PFSK-1 (cell line): ENCODE results near the gene TCF23.

Source experiments
- FOXP2 ChIP-seq: optimal IDR thresholded peaks from 2 replicates; pipeline ENCODE3; 2011; ENCODE audit warnings: borderline replicate concordance, control low read depth, inconsistent platforms; ENCODE audit not compliant: insufficient read depth; ENCODE audit errors: extremely low read length, extremely low read depth
- POLR2AphosphoS5 ChIP-seq: IDR thresholded peaks from 2 replicates; pipeline ENCODE4 v1.6.1; 2012; ENCODE audit warnings: low read depth, mild to moderate bottlenecking, control low read depth, low read length, moderate library complexity
- SIN3A ChIP-seq: IDR thresholded peaks from 2 replicates; pipeline ENCODE4 v1.6.1; 2012; ENCODE audit warnings: mild to moderate bottlenecking, low read length, moderate library complexity, borderline replicate concordance; ENCODE audit not compliant: insufficient read depth
- TAF1 ChIP-seq: IDR thresholded peaks from 2 replicates; pipeline ENCODE4 v1.6.1; 2012; ENCODE audit warnings: low read length, control low read depth, borderline replicate concordance; ENCODE audit not compliant: insufficient read depth
- TF ChIP-seq, protein P1 (sequence below), 2 experiments: IDR thresholded peaks; 2 replicates each; pipeline versions ENCODE4 v1.6.1 to v1.8.0; 2011 to 2012; ENCODE audit warnings: low read depth in 2 of 2, low read length in 2 of 2, control low read depth in 1 of 2, inconsistent platforms in 1 of 2, mild to moderate bottlenecking in 1 of 2, moderate library complexity in 1 of 2; ENCODE audit not compliant: insufficient read depth in 1 of 2

DNA sequence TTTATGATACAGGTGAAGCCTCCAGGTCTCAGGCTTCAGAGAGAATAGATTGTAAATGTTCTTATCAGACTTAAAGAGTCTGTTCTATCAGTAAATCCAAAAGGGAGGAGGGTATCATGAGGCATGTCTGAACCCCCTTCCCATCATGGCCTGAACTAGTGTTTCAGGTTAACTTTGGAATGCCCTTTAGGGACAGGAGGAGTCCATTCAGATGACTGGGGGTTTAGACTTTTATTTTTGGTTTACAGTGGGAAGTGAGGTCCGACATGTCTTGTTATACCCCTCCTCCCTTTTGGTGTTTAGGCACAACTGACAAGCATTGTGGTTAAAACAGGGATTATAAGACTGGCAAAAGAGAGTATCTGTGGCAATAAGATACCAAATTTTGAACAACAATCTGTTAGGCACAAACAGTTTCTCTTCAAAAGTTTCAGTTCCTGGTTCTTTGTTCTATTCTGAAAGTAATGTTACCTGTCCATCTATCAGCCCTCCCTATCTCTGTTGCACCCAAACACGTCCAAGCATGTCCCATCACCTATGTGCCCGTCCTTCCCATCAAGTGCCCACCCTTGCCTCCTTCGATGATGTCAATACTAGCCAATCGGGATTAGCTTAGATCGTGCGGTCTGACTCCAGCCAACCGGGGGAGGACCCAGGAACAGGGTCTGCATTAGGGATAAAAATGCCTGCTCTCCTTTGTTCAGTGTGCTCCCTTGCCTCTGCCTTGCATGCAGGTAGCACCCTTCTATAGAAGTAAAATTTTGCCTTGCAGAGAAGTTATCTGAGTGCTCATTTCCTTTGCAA is 16.4 kb downstream of the TCF23 start:
- TF ChIP-seq TAF1 (no peak), POLR2AphosphoS5 (no peak), SIN3A (no peak), FOXP2 (no peak)
- TF ChIP-seq, protein P1, sequence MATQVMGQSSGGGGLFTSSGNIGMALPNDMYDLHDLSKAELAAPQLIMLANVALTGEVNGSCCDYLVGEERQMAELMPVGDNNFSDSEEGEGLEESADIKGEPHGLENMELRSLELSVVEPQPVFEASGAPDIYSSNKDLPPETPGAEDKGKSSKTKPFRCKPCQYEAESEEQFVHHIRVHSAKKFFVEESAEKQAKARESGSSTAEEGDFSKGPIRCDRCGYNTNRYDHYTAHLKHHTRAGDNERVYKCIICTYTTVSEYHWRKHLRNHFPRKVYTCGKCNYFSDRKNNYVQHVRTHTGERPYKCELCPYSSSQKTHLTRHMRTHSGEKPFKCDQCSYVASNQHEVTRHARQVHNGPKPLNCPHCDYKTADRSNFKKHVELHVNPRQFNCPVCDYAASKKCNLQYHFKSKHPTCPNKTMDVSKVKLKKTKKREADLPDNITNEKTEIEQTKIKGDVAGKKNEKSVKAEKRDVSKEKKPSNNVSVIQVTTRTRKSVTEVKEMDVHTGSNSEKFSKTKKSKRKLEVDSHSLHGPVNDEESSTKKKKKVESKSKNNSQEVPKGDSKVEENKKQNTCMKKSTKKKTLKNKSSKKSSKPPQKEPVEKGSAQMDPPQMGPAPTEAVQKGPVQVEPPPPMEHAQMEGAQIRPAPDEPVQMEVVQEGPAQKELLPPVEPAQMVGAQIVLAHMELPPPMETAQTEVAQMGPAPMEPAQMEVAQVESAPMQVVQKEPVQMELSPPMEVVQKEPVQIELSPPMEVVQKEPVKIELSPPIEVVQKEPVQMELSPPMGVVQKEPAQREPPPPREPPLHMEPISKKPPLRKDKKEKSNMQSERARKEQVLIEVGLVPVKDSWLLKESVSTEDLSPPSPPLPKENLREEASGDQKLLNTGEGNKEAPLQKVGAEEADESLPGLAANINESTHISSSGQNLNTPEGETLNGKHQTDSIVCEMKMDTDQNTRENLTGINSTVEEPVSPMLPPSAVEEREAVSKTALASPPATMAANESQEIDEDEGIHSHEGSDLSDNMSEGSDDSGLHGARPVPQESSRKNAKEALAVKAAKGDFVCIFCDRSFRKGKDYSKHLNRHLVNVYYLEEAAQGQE (IDR thresholded peaks at IDR 0.05; ENCODE audit: insufficient read depth in 1 of 2, low read depth in 2 of 2, low read length in 2 of 2) = no peak
